Peyer's patch (tissue), 4 donors: ENCODE measurements around the gene IL10RB. TPM values are rescaled to one million over a fixed set of nuclear protein-coding genes. Genes with fewer than 3 reads are reported as not detected.
A peak's percentile ranks its signal among the peaks of the same experiment; 100 is the strongest.

ENCODE experiments used
- DNase-seq, 3 donors: peaks; one replicate each; pipeline ENCODE4 v3.0.0-alpha.2; 2017 to 2019
- H3K27ac ChIP-seq, 4 donors: fragments of 200-600 bp; sonication (generic); one replicate each; pipeline ENCODE4 v1.5.1; 2016 to 2019
- H3K27me3 ChIP-seq, 2 donors: fragments of 200-600 bp; sonication (generic); one replicate each; pipeline ENCODE4 v1.5.1; 2019
- H3K36me3 ChIP-seq, 3 donors: fragments of 200-600 bp; sonication (generic); one replicate each; pipeline ENCODE4 v1.5.1; 2016 to 2019
- H3K4me1 ChIP-seq, 4 donors: fragments of 200-600 bp; sonication (generic); one replicate each; pipeline ENCODE4 v1.5.1; 2016 to 2019
- H3K4me3 ChIP-seq, 4 donors: fragments of 200-600 bp; sonication (generic); 1 replicate in 3 of 4; 2 replicates in 1 of 4; pipeline ENCODE4 v1.5.1; 2016 to 2019; ENCODE audit warnings: mild to moderate bottlenecking in 1 of 4
- H3K9me3 ChIP-seq, 4 donors: fragments of 200-600 bp; sonication (generic); one replicate each; pipeline ENCODE4 v1.5.1; 2016 to 2019; ENCODE audit warnings: mild to moderate bottlenecking in 1 of 4
- CTCF ChIP-seq, 6 experiments: fragments of 450-650 bp in 4 of 6; fragments of 200-600 bp in 2 of 6; sonication (generic) in 1 of 6; IDR thresholded peaks; one replicate each; pipeline ENCODE4 v1.5.1; 2017 to 2019; ENCODE audit warnings: antibody characterized with exemption in 6 of 6, mild to moderate bottlenecking in 3 of 6, moderate library complexity in 1 of 6
- POLR2A ChIP-seq, 2 donors: fragments of 450-650 bp; IDR thresholded peaks; one replicate each; pipeline ENCODE4 v1.5.1; 2017; ENCODE audit warnings: antibody characterized with exemption in 2 of 2, mild to moderate bottlenecking in 2 of 2, moderate library complexity in 2 of 2
- total RNA-seq, 4 donors: library from RNA; depleted of rRNA; stranded (reverse); fragments of >200 nt; gene quantifications; one replicate each; pipeline ENCODE4 v1.1.0, GENCODE V29; 2016

IL10RB gene
- total RNA-seq, 4 donors from 2014 or later, result 6.6 to 95.6 (median 74.0) TPM

- no peak overlapping the region for H3K27ac ChIP-seq
- H3K4me3 ChIP-seq, result no peak overlapping the region
- no peak for DNase-seq
- H3K36me3 ChIP-seq, result peaks cover 0 to 63% (median 0%) of the 10 kb centered on the region in 3 donors
- no peaks in the 10 kb centered on the region for H3K4me1 ChIP-seq
- H3K9me3 ChIP-seq, result no peaks in the 10 kb centered on the region
- H3K27me3 ChIP-seq, result no peaks in the 10 kb centered on the region
- TF ChIP-seq POLR2A (IDR thresholded peaks at IDR 0.05) (no peak), CTCF (IDR thresholded peaks at IDR 0.05) (no peak)
Observed at GRCh38 chr21:33293136-33293535, 27.0 kb downstream of the IL10RB start.

GRCh38 chr21:33293811-33294216 lies 27.6 kb downstream of the IL10RB start:
- Histone ChIP-seq H3K27ac (no peak overlapping the region), H3K27me3 (no peaks in the 10 kb centered on the region), H3K4me1 (no peaks in the 10 kb centered on the region), H3K4me3 (no peak overlapping the region), H3K9me3 (no peaks in the 10 kb centered on the region), H3K36me3 (peaks cover 0 to 63% (median 0%) of the 10 kb centered on the region in 3 donors)
- DNase-seq, result no peak
- TF ChIP-seq CTCF (IDR thresholded peaks at IDR 0.05), result no peak

- no peak for TF ChIP-seq POLR2A (IDR thresholded peaks at IDR 0.05)
- no peak for TF ChIP-seq CTCF (IDR thresholded peaks at IDR 0.05)
- no peaks in the 10 kb centered on the region for H3K9me3 ChIP-seq
- peaks cover 0 to 12% (median 10%) of the 10 kb centered on the region in 4 donors for H3K4me1 ChIP-seq
- peak in 2 of 3 donors; percentile 58 to 71 for DNase-seq
- no peak overlapping the region for H3K4me3 ChIP-seq
- peaks cover 0 to 54% (median 0%) of the 10 kb centered on the region in 3 donors for H3K36me3 ChIP-seq
- no peaks in the 10 kb centered on the region for H3K27me3 ChIP-seq
- peak overlapping the region in 1 of 4 donors; percentile 52 for H3K27ac ChIP-seq
Observed at GRCh38 chr21:33296156-33296555, 30.0 kb downstream of the IL10RB start.

- peak overlapping the region in 3 of 4 donors; percentile 15 to 47 (median 43) for H3K27ac ChIP-seq
- no peak overlapping the region for H3K4me3 ChIP-seq
- H3K27me3 ChIP-seq, result no peaks in the 10 kb centered on the region
- H3K36me3 ChIP-seq, result peaks cover 0 to 23% (median 0%) of the 10 kb centered on the region in 3 donors
- peaks cover 4 to 22% (median 15%) of the 10 kb centered on the region in 4 donors for H3K4me1 ChIP-seq
- peak in 1 of 3 donors; percentile 64 for DNase-seq
- H3K9me3 ChIP-seq, result no peaks in the 10 kb centered on the region
- TF ChIP-seq POLR2A (IDR thresholded peaks at IDR 0.05), result no peak
- peak in 3 of 6 experiments; percentile 12 to 42 (median 23) for TF ChIP-seq CTCF (IDR thresholded peaks at IDR 0.05)
Observed at GRCh38 chr21:33299181-33299752, 33.1 kb downstream of the IL10RB start.

- H3K4me3 ChIP-seq, result no peak overlapping the region
- H3K36me3 ChIP-seq, result peaks cover 0 to 15% (median 0%) of the 10 kb centered on the region in 3 donors
- no peak for DNase-seq
- H3K9me3 ChIP-seq, result no peaks in the 10 kb centered on the region
- no peaks in the 10 kb centered on the region for H3K27me3 ChIP-seq
- peaks cover 4 to 22% (median 15%) of the 10 kb centered on the region in 4 donors for H3K4me1 ChIP-seq
- TF ChIP-seq POLR2A (IDR thresholded peaks at IDR 0.05) (no peak), CTCF (IDR thresholded peaks at IDR 0.05) (no peak)
- H3K27ac ChIP-seq, result peak overlapping the region; percentile 43 to 70 (median 53)
Observed at GRCh38 chr21:33300701-33301631, 34.8 kb downstream of the IL10RB start.
